HUES48 (cell line): ENCODE data around the gene DPH2.

Source experiments
- H3K27ac ChIP-seq: one replicate; pipeline ENCODE4 v1.7.0; 2013; ENCODE audit warnings: low read depth, low read length, inconsistent platforms
- H3K27me3 ChIP-seq: 2 replicates; pipeline ENCODE4 v1.6.1; 2013; ENCODE audit warnings: mild to moderate bottlenecking, low read length; ENCODE audit not compliant: control insufficient read depth, insufficient read depth
- H3K36me3 ChIP-seq: 2 replicates; pipeline ENCODE4 v1.6.1; 2013; ENCODE audit warnings: low read length; ENCODE audit not compliant: control insufficient read depth, insufficient read depth
- H3K4me1 ChIP-seq: 2 replicates; pipeline ENCODE4 v1.6.1; 2013; ENCODE audit warnings: mild to moderate bottlenecking, low read length; ENCODE audit not compliant: control insufficient read depth, insufficient read depth
- H3K4me3 ChIP-seq: 2 replicates; pipeline ENCODE4 v1.5.1; 2013; ENCODE audit warnings: mild to moderate bottlenecking, low read depth, low read length
- H3K9ac ChIP-seq: 2 replicates; pipeline ENCODE4 v1.6.1; 2013; ENCODE audit warnings: mild to moderate bottlenecking, low read depth, low read length, moderate library complexity
- H3K9me3 ChIP-seq: 2 replicates; pipeline ENCODE4 v1.6.1; 2013; ENCODE audit warnings: low read length; ENCODE audit not compliant: control insufficient read depth, insufficient read depth

The DPH2 gene

GRCh38 chr1:43994794-43995790 is 25.3 kb downstream of the DPH2 start:
- Histone ChIP-seq H3K9ac (no peak overlapping the region), H3K36me3 (peaks cover 8% of the 10 kb centered on the region; the same call in 1 of the 2 replicates), H3K27me3 (peaks cover 3% of the 10 kb centered on the region; the same call in 1 of the 2 replicates), H3K4me3 (no peak overlapping the region), H3K4me1 (peaks cover 10% of the 10 kb centered on the region; the same call in 1 of the 2 replicates), H3K9me3 (no peaks in the 10 kb centered on the region), H3K27ac (no peak overlapping the region)

GRCh38 chr1:43995984-43996732 is 26.3 kb downstream of the DPH2 start:
- H3K9me3 ChIP-seq, result no peaks in the 10 kb centered on the region
- no peak overlapping the region for H3K27ac ChIP-seq
- no peak overlapping the region for H3K4me3 ChIP-seq
- 0 out of 2 replicates have a peak, but pooled peaks cover 5% of the 10 kb centered on the region for H3K4me1 ChIP-seq
- peaks cover 19% of the 10 kb centered on the region for H3K36me3 ChIP-seq
- H3K9ac ChIP-seq, result no peak overlapping the region
- H3K27me3 ChIP-seq, result peaks cover 3% of the 10 kb centered on the region; the same call in 1 of the 2 replicates

- Histone ChIP-seq H3K27ac (no peak overlapping the region), H3K4me3 (no peak overlapping the region), H3K36me3 (peaks cover 24% of the 10 kb centered on the region), H3K9me3 (no peaks in the 10 kb centered on the region), H3K9ac (no peak overlapping the region), H3K27me3 (peaks cover 3% of the 10 kb centered on the region; the same call in 1 of the 2 replicates), H3K4me1 (0 out of 2 replicates have a peak, but pooled peaks cover 5% of the 10 kb centered on the region)
Observed at GRCh38 chr1:43996733-43997115, 26.9 kb downstream of the DPH2 start.

- Histone ChIP-seq H3K4me3 (no peak overlapping the region), H3K9me3 (no peaks in the 10 kb centered on the region), H3K36me3 (peaks cover 29% of the 10 kb centered on the region), H3K4me1 (0 out of 2 replicates have a peak, but pooled peaks cover 2% of the 10 kb centered on the region), H3K9ac (no peak overlapping the region), H3K27me3 (peaks cover 3% of the 10 kb centered on the region; the same call in 1 of the 2 replicates), H3K27ac (no peak overlapping the region)
Observed at GRCh38 chr1:43997295-43997999, 27.6 kb downstream of the DPH2 start.

- H3K4me3 ChIP-seq, result no peak overlapping the region
- H3K9me3 ChIP-seq, result no peaks in the 10 kb centered on the region
- H3K27ac ChIP-seq, result no peak overlapping the region
- peaks cover 30% of the 10 kb centered on the region for H3K36me3 ChIP-seq
- H3K9ac ChIP-seq, result no peak overlapping the region
- H3K27me3 ChIP-seq, result no peaks in the 10 kb centered on the region
- H3K4me1 ChIP-seq, result no peaks in the 10 kb centered on the region
Observed at GRCh38 chr1:43998000-43998378, 28.2 kb downstream of the DPH2 start.

GRCh38 chr1:43999455-43999854 is 29.6 kb downstream of the DPH2 start:
- H3K27me3 ChIP-seq, result no peaks in the 10 kb centered on the region
- H3K4me3 ChIP-seq, result no peak overlapping the region
- no peaks in the 10 kb centered on the region for H3K4me1 ChIP-seq
- peaks cover 30% of the 10 kb centered on the region for H3K36me3 ChIP-seq
- no peak overlapping the region for H3K27ac ChIP-seq
- H3K9me3 ChIP-seq, result no peaks in the 10 kb centered on the region
- H3K9ac ChIP-seq, result no peak overlapping the region

GRCh38 chr1:44000122-44000665 is 30.4 kb downstream of the DPH2 start:
- Histone ChIP-seq H3K4me3 (no peak overlapping the region), H3K9me3 (no peaks in the 10 kb centered on the region), H3K27me3 (no peaks in the 10 kb centered on the region), H3K36me3 (peaks cover 30% of the 10 kb centered on the region), H3K4me1 (no peaks in the 10 kb centered on the region), H3K27ac (no peak overlapping the region), H3K9ac (no peak overlapping the region)

- Histone ChIP-seq H3K27me3 (no peaks in the 10 kb centered on the region), H3K9me3 (no peaks in the 10 kb centered on the region), H3K36me3 (peaks cover 33% of the 10 kb centered on the region), H3K9ac (no peak overlapping the region), H3K4me1 (no peaks in the 10 kb centered on the region), H3K27ac (no peak overlapping the region), H3K4me3 (no peak overlapping the region)
Observed at GRCh38 chr1:44002165-44002564, 32.4 kb downstream of the DPH2 start.

GRCh38 chr1:44002606-44003157 is 32.9 kb downstream of the DPH2 start:
- Histone ChIP-seq H3K27ac (no peak overlapping the region), H3K4me1 (no peaks in the 10 kb centered on the region), H3K27me3 (no peaks in the 10 kb centered on the region), H3K9ac (no peak overlapping the region), H3K9me3 (no peaks in the 10 kb centered on the region), H3K4me3 (no peak overlapping the region), H3K36me3 (peaks cover 33% of the 10 kb centered on the region)

- no peaks in the 10 kb centered on the region for H3K9me3 ChIP-seq
- H3K4me1 ChIP-seq, result no peaks in the 10 kb centered on the region
- no peak overlapping the region for H3K4me3 ChIP-seq
- H3K9ac ChIP-seq, result no peak overlapping the region
- no peaks in the 10 kb centered on the region for H3K27me3 ChIP-seq
- peaks cover 18% of the 10 kb centered on the region for H3K36me3 ChIP-seq
- H3K27ac ChIP-seq, result no peak overlapping the region
Observed at GRCh38 chr1:44008259-44008658, 38.4 kb downstream of the DPH2 start.
